ENCODE results near the gene TFDP2. TPM values are rescaled to one million over a fixed set of nuclear protein-coding genes. Genes with fewer than 3 reads are reported as not detected.
A peak's percentile ranks its signal among the peaks of the same experiment; 100 is the strongest.
"Not testable (repeated sequence)": the region's sequence is repeated elsewhere in the genome, so short reads cannot be mapped to it uniquely, and the experiment has no call there.

TFDP2 gene
- total RNA-seq, 2 experiments from 2014 or later: 99.9 to 169 TPM

DNA sequence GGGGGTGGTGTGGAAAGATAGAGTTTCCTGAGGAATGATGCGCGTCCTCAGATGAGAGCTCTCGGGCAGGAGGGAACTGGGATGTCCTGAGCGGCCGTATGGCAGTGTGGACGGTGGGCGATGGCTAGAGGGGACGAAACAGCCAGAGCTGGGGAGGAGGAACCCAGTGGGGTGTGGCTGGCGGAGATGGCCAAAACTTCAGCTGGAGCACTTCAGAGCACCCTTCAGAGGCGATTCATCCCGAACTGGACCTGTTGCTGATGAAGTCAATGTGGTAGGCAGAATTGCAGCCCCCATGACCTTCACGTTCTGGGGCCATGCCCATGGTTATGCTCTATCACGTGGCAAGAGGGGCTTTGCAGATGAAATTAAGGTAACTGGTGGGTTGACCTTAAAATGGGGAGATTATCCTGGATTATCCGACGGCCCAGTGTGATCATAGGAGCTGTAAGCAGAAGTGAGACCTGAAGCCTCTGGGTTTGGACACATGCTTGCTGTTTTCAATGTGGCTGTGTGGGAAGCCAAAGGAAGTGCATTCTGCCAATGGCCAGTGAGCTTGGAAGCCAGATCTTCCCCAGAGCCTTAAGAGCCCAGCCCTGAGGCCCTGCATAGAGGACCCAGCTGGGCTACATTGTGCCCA is 220.6 kb downstream of the TFDP2 start:
- no peaks in the 10 kb centered on the region for H3K9me2 ChIP-seq (ENCODE audit: insufficient read depth, low read length)
- H3K27ac ChIP-seq (ENCODE audit: low read depth, low read length, poor library complexity, severe bottlenecking): no peak overlapping the region
- H3K36me3 ChIP-seq (ENCODE audit: insufficient read depth, low read length): peaks cover 56% of the 10 kb centered on the region
- intact Hi-C loops (cut with micrococcal nuclease; ENCODE audit: unreplicated experiment): no loop called here
- H3K4me1 ChIP-seq (ENCODE audit: insufficient read depth, low read length, poor library complexity, severe bottlenecking): no peaks in the 10 kb centered on the region
- no peak for DNase-seq (ENCODE audit: low spot score)
- no peak overlapping the region for H2AFZ ChIP-seq (ENCODE audit: low read length)
- no peak for TF ChIP-seq EZH2phosphoT487 (IDR thresholded peaks at IDR 0.05; ENCODE audit: borderline replicate concordance, low read depth, low read length)
- TF ChIP-seq, protein P1, sequence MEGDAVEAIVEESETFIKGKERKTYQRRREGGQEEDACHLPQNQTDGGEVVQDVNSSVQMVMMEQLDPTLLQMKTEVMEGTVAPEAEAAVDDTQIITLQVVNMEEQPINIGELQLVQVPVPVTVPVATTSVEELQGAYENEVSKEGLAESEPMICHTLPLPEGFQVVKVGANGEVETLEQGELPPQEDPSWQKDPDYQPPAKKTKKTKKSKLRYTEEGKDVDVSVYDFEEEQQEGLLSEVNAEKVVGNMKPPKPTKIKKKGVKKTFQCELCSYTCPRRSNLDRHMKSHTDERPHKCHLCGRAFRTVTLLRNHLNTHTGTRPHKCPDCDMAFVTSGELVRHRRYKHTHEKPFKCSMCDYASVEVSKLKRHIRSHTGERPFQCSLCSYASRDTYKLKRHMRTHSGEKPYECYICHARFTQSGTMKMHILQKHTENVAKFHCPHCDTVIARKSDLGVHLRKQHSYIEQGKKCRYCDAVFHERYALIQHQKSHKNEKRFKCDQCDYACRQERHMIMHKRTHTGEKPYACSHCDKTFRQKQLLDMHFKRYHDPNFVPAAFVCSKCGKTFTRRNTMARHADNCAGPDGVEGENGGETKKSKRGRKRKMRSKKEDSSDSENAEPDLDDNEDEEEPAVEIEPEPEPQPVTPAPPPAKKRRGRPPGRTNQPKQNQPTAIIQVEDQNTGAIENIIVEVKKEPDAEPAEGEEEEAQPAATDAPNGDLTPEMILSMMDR (conservative IDR thresholded peaks at IDR 0.05; ENCODE audit: low read length): no peak
- no TSS peak for BruUV-seq (replicated peaks)
- CTCF ChIA-PET (ENCODE audit: unreplicated experiment): no interaction called here
- H4K20me1 ChIP-seq (ENCODE audit: insufficient read depth, low read length): no peaks in the 10 kb centered on the region
- no peaks in the 10 kb centered on the region for H3K9me3 ChIP-seq (ENCODE audit: low read length)
- H3K4me2 ChIP-seq (ENCODE audit: low read length): no peak overlapping the region
- H3K4me3 ChIP-seq (ENCODE audit: low read depth, low read length, poor library complexity, severe bottlenecking): no peak overlapping the region
- H3K79me2 ChIP-seq (ENCODE audit: insufficient read depth, low read depth, low read length): no peaks in the 10 kb centered on the region
- POLR2A ChIA-PET: no interaction called here

- Histone ChIP-seq H4K20me1 (ENCODE audit: insufficient read depth, low read length) (no peaks in the 10 kb centered on the region), H3K27ac (ENCODE audit: low read depth, low read length, poor library complexity, severe bottlenecking) (no peak overlapping the region), H3K79me2 (ENCODE audit: insufficient read depth, low read depth, low read length) (no peaks in the 10 kb centered on the region), H3K9me3 (ENCODE audit: low read length) (no peaks in the 10 kb centered on the region), H3K4me1 (ENCODE audit: insufficient read depth, low read length, poor library complexity, severe bottlenecking) (no peaks in the 10 kb centered on the region), H3K9me2 (ENCODE audit: insufficient read depth, low read length) (no peaks in the 10 kb centered on the region), H3K36me3 (ENCODE audit: insufficient read depth, low read length) (peaks cover 73% of the 10 kb centered on the region), H2AFZ (ENCODE audit: low read length) (no peak overlapping the region), H3K4me2 (ENCODE audit: low read length) (no peak overlapping the region), H3K4me3 (ENCODE audit: low read depth, low read length, poor library complexity, severe bottlenecking) (no peak overlapping the region)
- ChIA-PET CTCF (ENCODE audit: unreplicated experiment) (no interaction called here), POLR2A (interaction anchor here (0.6 kb wide), 1 partner anchor 49 kb away, joined by 3 read pairs; no protein-coding TSS in a partner anchor)
- no TSS peak for BruUV-seq (replicated peaks)
- intact Hi-C loops (cut with micrococcal nuclease; ENCODE audit: unreplicated experiment): no loop called here
- no peak for DNase-seq (ENCODE audit: low spot score)
- no peak for TF ChIP-seq EZH2phosphoT487 (IDR thresholded peaks at IDR 0.05; ENCODE audit: borderline replicate concordance, low read depth, low read length)
- TF ChIP-seq, protein P1 (conservative IDR thresholded peaks at IDR 0.05; ENCODE audit: low read length): no peak
Observed at GRCh38 chr3:141926929-141927328, 222.4 kb downstream of the TFDP2 start.

- H3K4me3 ChIP-seq (ENCODE audit: low read depth, low read length, poor library complexity, severe bottlenecking); intact Hi-C loops (cut with micrococcal nuclease; ENCODE audit: unreplicated experiment); H3K4me1 ChIP-seq (ENCODE audit: insufficient read depth, low read length, poor library complexity, severe bottlenecking); H3K27ac ChIP-seq (ENCODE audit: low read depth, low read length, poor library complexity, severe bottlenecking); H3K4me2 ChIP-seq (ENCODE audit: low read length); H3K9me3 ChIP-seq (ENCODE audit: low read length); H2AFZ ChIP-seq (ENCODE audit: low read length); H3K79me2 ChIP-seq (ENCODE audit: insufficient read depth, low read depth, low read length); H4K20me1 ChIP-seq (ENCODE audit: insufficient read depth, low read length); H3K9me2 ChIP-seq (ENCODE audit: insufficient read depth, low read length); DNase-seq (ENCODE audit: low spot score); CTCF ChIA-PET (ENCODE audit: unreplicated experiment): not testable (repeated sequence)
- POLR2A ChIA-PET: interaction anchor here (0.6 kb wide), 1 partner anchor 63 kb away, joined by 4 read pairs; no protein-coding TSS in a partner anchor
- TSS peak; percentile 81 for BruUV-seq (replicated peaks)
- peaks cover 84% of the 10 kb centered on the region for H3K36me3 ChIP-seq (ENCODE audit: insufficient read depth, low read length)
Observed at GRCh38 chr3:141925677-141926076, 223.7 kb downstream of the TFDP2 start.
